WTC11 (cell line): ENCODE results near the gene GBF1. TPM values are rescaled to one million over a fixed set of nuclear protein-coding genes. Genes with fewer than 3 reads are reported as not detected.

Source experiments
- ATAC-seq: fragments of 200-7000 bp; cut with Tn5 transposase; 2 replicates; pipeline ENCODE4 v1.10.0; 2021; ENCODE audit warnings: mild to moderate bottlenecking, moderate library complexity
- CTCF ChIA-PET: fragments of 300-600 bp; sonication (Branson Sonifier 250); formaldehyde crosslinking; loops from one replicate; lab custom pipeline; 2021; ENCODE audit warnings: antibody characterized with exemption; lab: Charles Lee
- POLR2A ChIA-PET: fragments of 350-600 bp; sonication (Branson Sonifier 250); formaldehyde crosslinking; loops from one replicate; lab custom pipeline; 2021; ENCODE audit warnings: antibody characterized with exemption; lab: Charles Lee
- DNase-seq: peaks from one replicate; pipeline ENCODE4 v3.0.0; 2021; ENCODE audit warnings: low spot score
- H3K27ac Mint-ChIP-seq: 2 replicates; pipeline ENCODE4 v1.8.0; 2021; ENCODE audit warnings: mixed read lengths
- H3K27me3 Mint-ChIP-seq: 2 replicates; pipeline ENCODE4 v1.8.0; 2021; ENCODE audit warnings: low read depth, mild to moderate bottlenecking, moderate library complexity, mixed read lengths
- H3K36me3 Mint-ChIP-seq: 2 replicates; pipeline ENCODE4 v1.8.0; 2021; ENCODE audit warnings: mixed read lengths
- H3K4me1 Mint-ChIP-seq: 2 replicates; pipeline ENCODE4 v1.8.0; 2022; ENCODE audit warnings: mixed read lengths
- H3K4me3 Mint-ChIP-seq: 2 replicates; pipeline ENCODE4 v1.8.0; 2021; ENCODE audit warnings: mild to moderate bottlenecking, moderate library complexity, mixed read lengths
- H3K9me3 Mint-ChIP-seq: 2 replicates; pipeline ENCODE4 v1.8.0; 2021; ENCODE audit warnings: mixed read lengths
- ATF3 ChIP-seq: sonication (generic); formaldehyde crosslinking; conservative IDR thresholded peaks from 2 replicates; pipeline ENCODE4 v1.8.1; 2022; ENCODE audit warnings: mild to moderate bottlenecking, missing genetic modification reagents
- E2F5 ChIP-seq: sonication (generic); formaldehyde crosslinking; IDR thresholded peaks from 2 replicates; pipeline ENCODE4 v1.8.1; 2022; ENCODE audit warnings: mild to moderate bottlenecking, moderate library complexity, missing genetic modification reagents
- IRF2 ChIP-seq: sonication (generic); formaldehyde crosslinking; IDR thresholded peaks from 2 replicates; pipeline ENCODE4 v1.8.0; 2022; ENCODE audit warnings: low read depth, missing genetic modification reagents, borderline replicate concordance
- NFYB ChIP-seq: sonication (generic); formaldehyde crosslinking; conservative IDR thresholded peaks from 2 replicates; pipeline ENCODE4 v1.8.0; 2022; ENCODE audit warnings: low read depth, missing genetic modification reagents
- RELA ChIP-seq: sonication (generic); formaldehyde crosslinking; IDR thresholded peaks from 2 replicates; pipeline ENCODE4 v1.8.1; 2022; ENCODE audit warnings: missing genetic modification reagents, mild to moderate bottlenecking, borderline replicate concordance
- ZNF138 ChIP-seq: sonication (generic); formaldehyde crosslinking; conservative IDR thresholded peaks from 2 replicates; pipeline ENCODE4 v1.8.1; 2022; ENCODE audit warnings: mild to moderate bottlenecking, moderate library complexity, missing genetic modification reagents
- ZNF232 ChIP-seq: sonication (generic); formaldehyde crosslinking; IDR thresholded peaks from 2 replicates; pipeline ENCODE4 v1.8.0; 2022; ENCODE audit warnings: mild to moderate bottlenecking, missing genetic modification reagents
- ZNF263 ChIP-seq: sonication (generic); formaldehyde crosslinking; IDR thresholded peaks from 2 replicates; pipeline ENCODE4 v1.8.1; 2022; ENCODE audit warnings: low read depth, mild to moderate bottlenecking, moderate library complexity, missing genetic modification reagents
- ZNF396 ChIP-seq: fragments of 250-450 bp; sonication (Bioruptor Pico); IDR thresholded peaks from 2 replicates; pipeline ENCODE4 v1.8.0; 2021; ENCODE audit warnings: mild to moderate bottlenecking, moderate library complexity, borderline replicate concordance
- total RNA-seq: library from RNA; stranded (reverse); gene quantifications from 3 replicates; pipeline ENCODE4 v1.2.3, GENCODE V29; 2021
- TF ChIP-seq, protein P1 (sequence below): sonication (generic); formaldehyde crosslinking; IDR thresholded peaks from 2 replicates; pipeline ENCODE4 v1.8.0; 2023; ENCODE audit warnings: missing genetic modification reagents
- TF ChIP-seq, protein P2 (sequence below): sonication (generic); formaldehyde crosslinking; IDR thresholded peaks from 2 replicates; pipeline ENCODE4 v1.8.0; 2022; ENCODE audit warnings: missing genetic modification reagents
- TF ChIP-seq, protein P3 (sequence below): sonication (generic); formaldehyde crosslinking; IDR thresholded peaks from 2 replicates; pipeline ENCODE4 v1.8.0; 2022; ENCODE audit warnings: mild to moderate bottlenecking, missing genetic modification reagents
- TF ChIP-seq, protein P4 (sequence below): sonication (generic); formaldehyde crosslinking; IDR thresholded peaks from 2 replicates; pipeline ENCODE4 v1.8.1; 2022; ENCODE audit warnings: missing genetic modification reagents, borderline replicate concordance

Gene GBF1
- total RNA-seq, 1 experiment from 2014 or later: 32.4 TPM

GRCh38 chr10:102268375-102268888 is 23.1 kb downstream of the GBF1 start:
- Mint-ChIP-seq H3K4me1 (peaks cover 4% of the 10 kb centered on the region; the same call in 1 of the 2 replicates), H3K27ac (no peak overlapping the region), H3K27me3 (no peaks in the 10 kb centered on the region), H3K36me3 (no peaks in the 10 kb centered on the region), H3K9me3 (no peaks in the 10 kb centered on the region), H3K4me3 (no peak overlapping the region)
- DNase-seq: no peak
- ATAC-seq: no peak
- no peak for TF ChIP-seq ATF3 (CRISPR knock-in tag)
- TF ChIP-seq, protein P1, sequence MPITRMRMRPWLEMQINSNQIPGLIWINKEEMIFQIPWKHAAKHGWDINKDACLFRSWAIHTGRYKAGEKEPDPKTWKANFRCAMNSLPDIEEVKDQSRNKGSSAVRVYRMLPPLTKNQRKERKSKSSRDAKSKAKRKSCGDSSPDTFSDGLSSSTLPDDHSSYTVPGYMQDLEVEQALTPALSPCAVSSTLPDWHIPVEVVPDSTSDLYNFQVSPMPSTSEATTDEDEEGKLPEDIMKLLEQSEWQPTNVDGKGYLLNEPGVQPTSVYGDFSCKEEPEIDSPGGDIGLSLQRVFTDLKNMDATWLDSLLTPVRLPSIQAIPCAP (CRISPR knock-in tag): no peak
- no peak for TF ChIP-seq NFYB
- TF ChIP-seq ZNF396: no peak
- no peak for TF ChIP-seq IRF2 (CRISPR knock-in tag)
- no peak for TF ChIP-seq ZNF263
- POLR2A ChIA-PET: no interaction called here
- CTCF ChIA-PET: interaction anchor here (0.8 to 3.1 kb wide), 4 partner anchors 33 to 78 kb away, joined by 3 to 11 read pairs (median 4); no protein-coding TSS in a partner anchor

DNA sequence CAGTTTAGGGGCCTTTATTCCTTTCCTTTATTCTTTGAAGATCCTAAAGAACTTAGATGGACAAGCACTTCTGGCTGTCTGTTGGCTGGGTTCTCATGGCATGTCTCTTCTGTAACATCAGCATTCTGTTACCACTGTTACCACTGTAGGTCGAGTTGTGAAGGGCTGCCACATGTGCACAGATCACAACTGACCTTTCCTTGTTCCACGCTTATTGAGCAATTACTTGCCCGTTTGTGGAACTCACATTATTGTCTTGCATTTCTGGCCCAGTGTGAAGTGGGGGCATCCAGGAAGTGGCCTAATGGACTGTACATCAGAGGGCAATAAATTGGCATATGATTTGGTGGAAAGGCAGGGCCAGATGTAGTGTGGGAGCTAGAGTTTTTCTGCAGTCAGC is 23.7 kb downstream of the GBF1 start:
- ChIA-PET CTCF (interaction anchor here (1.2 to 3.1 kb wide), 2 partner anchors 37 to 78 kb away, joined by 4 to 11 read pairs; no protein-coding TSS in a partner anchor), POLR2A (no interaction called here)
- DNase-seq (no peak), ATAC-seq (no peak)
- no peak for TF ChIP-seq RELA
- TF ChIP-seq, protein P2, sequence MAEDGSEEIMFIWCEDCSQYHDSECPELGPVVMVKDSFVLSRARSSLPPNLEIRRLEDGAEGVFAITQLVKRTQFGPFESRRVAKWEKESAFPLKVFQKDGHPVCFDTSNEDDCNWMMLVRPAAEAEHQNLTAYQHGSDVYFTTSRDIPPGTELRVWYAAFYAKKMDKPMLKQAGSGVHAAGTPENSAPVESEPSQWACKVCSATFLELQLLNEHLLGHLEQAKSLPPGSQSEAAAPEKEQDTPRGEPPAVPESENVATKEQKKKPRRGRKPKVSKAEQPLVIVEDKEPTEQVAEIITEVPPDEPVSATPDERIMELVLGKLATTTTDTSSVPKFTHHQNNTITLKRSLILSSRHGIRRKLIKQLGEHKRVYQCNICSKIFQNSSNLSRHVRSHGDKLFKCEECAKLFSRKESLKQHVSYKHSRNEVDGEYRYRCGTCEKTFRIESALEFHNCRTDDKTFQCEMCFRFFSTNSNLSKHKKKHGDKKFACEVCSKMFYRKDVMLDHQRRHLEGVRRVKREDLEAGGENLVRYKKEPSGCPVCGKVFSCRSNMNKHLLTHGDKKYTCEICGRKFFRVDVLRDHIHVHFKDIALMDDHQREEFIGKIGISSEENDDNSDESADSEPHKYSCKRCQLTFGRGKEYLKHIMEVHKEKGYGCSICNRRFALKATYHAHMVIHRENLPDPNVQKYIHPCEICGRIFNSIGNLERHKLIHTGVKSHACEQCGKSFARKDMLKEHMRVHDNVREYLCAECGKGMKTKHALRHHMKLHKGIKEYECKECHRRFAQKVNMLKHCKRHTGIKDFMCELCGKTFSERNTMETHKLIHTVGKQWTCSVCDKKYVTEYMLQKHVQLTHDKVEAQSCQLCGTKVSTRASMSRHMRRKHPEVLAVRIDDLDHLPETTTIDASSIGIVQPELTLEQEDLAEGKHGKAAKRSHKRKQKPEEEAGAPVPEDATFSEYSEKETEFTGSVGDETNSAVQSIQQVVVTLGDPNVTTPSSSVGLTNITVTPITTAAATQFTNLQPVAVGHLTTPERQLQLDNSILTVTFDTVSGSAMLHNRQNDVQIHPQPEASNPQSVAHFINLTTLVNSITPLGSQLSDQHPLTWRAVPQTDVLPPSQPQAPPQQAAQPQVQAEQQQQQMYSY (CRISPR knock-in tag): no peak
- TF ChIP-seq ZNF232 (CRISPR knock-in tag): no peak
- TF ChIP-seq, protein P1 (CRISPR knock-in tag): no peak
- TF ChIP-seq E2F5 (CRISPR knock-in tag): no peak
- TF ChIP-seq, protein P3, sequence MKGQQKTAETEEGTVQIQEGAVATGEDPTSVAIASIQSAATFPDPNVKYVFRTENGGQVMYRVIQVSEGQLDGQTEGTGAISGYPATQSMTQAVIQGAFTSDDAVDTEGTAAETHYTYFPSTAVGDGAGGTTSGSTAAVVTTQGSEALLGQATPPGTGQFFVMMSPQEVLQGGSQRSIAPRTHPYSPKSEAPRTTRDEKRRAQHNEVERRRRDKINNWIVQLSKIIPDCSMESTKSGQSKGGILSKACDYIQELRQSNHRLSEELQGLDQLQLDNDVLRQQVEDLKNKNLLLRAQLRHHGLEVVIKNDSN: no peak
- TF ChIP-seq ZNF138 (CRISPR knock-in tag): no peak
- TF ChIP-seq, protein P4, sequence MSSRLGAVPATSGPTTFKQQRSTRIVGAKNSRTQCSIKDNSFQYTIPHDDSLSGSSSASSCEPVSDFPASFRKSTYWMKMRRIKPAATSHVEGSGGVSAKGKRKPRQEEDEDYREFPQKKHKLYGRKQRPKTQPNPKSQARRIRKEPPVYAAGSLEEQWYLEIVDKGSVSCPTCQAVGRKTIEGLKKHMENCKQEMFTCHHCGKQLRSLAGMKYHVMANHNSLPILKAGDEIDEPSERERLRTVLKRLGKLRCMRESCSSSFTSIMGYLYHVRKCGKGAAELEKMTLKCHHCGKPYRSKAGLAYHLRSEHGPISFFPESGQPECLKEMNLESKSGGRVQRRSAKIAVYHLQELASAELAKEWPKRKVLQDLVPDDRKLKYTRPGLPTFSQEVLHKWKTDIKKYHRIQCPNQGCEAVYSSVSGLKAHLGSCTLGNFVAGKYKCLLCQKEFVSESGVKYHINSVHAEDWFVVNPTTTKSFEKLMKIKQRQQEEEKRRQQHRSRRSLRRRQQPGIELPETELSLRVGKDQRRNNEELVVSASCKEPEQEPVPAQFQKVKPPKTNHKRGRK (CRISPR knock-in tag): no peak
- Mint-ChIP-seq H3K4me1 (peaks cover 4% of the 10 kb centered on the region; the same call in 1 of the 2 replicates), H3K36me3 (no peaks in the 10 kb centered on the region), H3K27ac (no peak overlapping the region), H3K4me3 (no peak overlapping the region), H3K9me3 (no peaks in the 10 kb centered on the region), H3K27me3 (no peaks in the 10 kb centered on the region)
